WTC11 (cell line): ENCODE measurements around the gene ARHGAP26. TPM values are rescaled to one million over a fixed set of nuclear protein-coding genes. Genes with fewer than 3 reads are reported as not detected.

Experiments
- ATAC-seq: fragments of 200-7000 bp; cut with Tn5 transposase; 2 replicates; pipeline ENCODE4 v1.10.0; 2021; ENCODE audit warnings: mild to moderate bottlenecking, moderate library complexity
- CTCF ChIA-PET: fragments of 300-600 bp; sonication (Branson Sonifier 250); formaldehyde crosslinking; loops from one replicate; lab custom pipeline; 2021; ENCODE audit warnings: antibody characterized with exemption; lab: Charles Lee
- POLR2A ChIA-PET: fragments of 350-600 bp; sonication (Branson Sonifier 250); formaldehyde crosslinking; loops from one replicate; lab custom pipeline; 2021; ENCODE audit warnings: antibody characterized with exemption; lab: Charles Lee
- DNase-seq: peaks from one replicate; pipeline ENCODE4 v3.0.0; 2021; ENCODE audit warnings: low spot score
- H3K27ac Mint-ChIP-seq: 2 replicates; pipeline ENCODE4 v1.8.0; 2021; ENCODE audit warnings: mixed read lengths
- H3K27me3 Mint-ChIP-seq: 2 replicates; pipeline ENCODE4 v1.8.0; 2021; ENCODE audit warnings: low read depth, mild to moderate bottlenecking, moderate library complexity, mixed read lengths
- H3K36me3 Mint-ChIP-seq: 2 replicates; pipeline ENCODE4 v1.8.0; 2021; ENCODE audit warnings: mixed read lengths
- H3K4me1 Mint-ChIP-seq: 2 replicates; pipeline ENCODE4 v1.8.0; 2022; ENCODE audit warnings: mixed read lengths
- H3K4me3 Mint-ChIP-seq: 2 replicates; pipeline ENCODE4 v1.8.0; 2021; ENCODE audit warnings: mild to moderate bottlenecking, moderate library complexity, mixed read lengths
- H3K9me3 Mint-ChIP-seq: 2 replicates; pipeline ENCODE4 v1.8.0; 2021; ENCODE audit warnings: mixed read lengths
- AFF4 ChIP-seq: sonication (generic); formaldehyde crosslinking; IDR thresholded peaks from 2 replicates; pipeline ENCODE4 v1.8.1; 2023; ENCODE audit warnings: mild to moderate bottlenecking, missing genetic modification reagents, borderline replicate concordance
- ATF6 ChIP-seq: sonication (generic); formaldehyde crosslinking; IDR thresholded peaks from 2 replicates; pipeline ENCODE4 v1.8.1; 2023; ENCODE audit warnings: mild to moderate bottlenecking, missing genetic modification reagents
- CREB1 ChIP-seq: sonication (generic); formaldehyde crosslinking; IDR thresholded peaks from 2 replicates; pipeline ENCODE4 v1.8.0; 2023; ENCODE audit warnings: mild to moderate bottlenecking, missing genetic modification reagents
- ERG ChIP-seq: fragments of 250-450 bp; sonication (Bioruptor Pico); IDR thresholded peaks from 2 replicates; pipeline ENCODE4 v1.8.0; 2021; ENCODE audit warnings: mild to moderate bottlenecking
- ETV6 ChIP-seq: sonication (generic); formaldehyde crosslinking; IDR thresholded peaks from 2 replicates; pipeline ENCODE4 v1.8.1; 2022; ENCODE audit warnings: mild to moderate bottlenecking, missing genetic modification reagents
- FOXP4 ChIP-seq: sonication (generic); formaldehyde crosslinking; IDR thresholded peaks from 2 replicates; pipeline ENCODE4 v1.8.0; 2022; ENCODE audit warnings: mild to moderate bottlenecking, missing genetic modification reagents
- NFE2L1 ChIP-seq: sonication (generic); formaldehyde crosslinking; IDR thresholded peaks from 2 replicates; pipeline ENCODE4 v1.8.1; 2023; ENCODE audit warnings: missing genetic modification reagents
- NR2C2 ChIP-seq: sonication (generic); formaldehyde crosslinking; IDR thresholded peaks from 2 replicates; pipeline ENCODE4 v1.8.0; 2022; ENCODE audit warnings: mild to moderate bottlenecking, missing genetic modification reagents
- PREB ChIP-seq: sonication (generic); formaldehyde crosslinking; IDR thresholded peaks from 2 replicates; pipeline ENCODE4 v1.8.1; 2022; ENCODE audit warnings: mild to moderate bottlenecking, missing genetic modification reagents, moderate library complexity, borderline replicate concordance
- PRRX2 ChIP-seq: fragments of 250-450 bp; sonication (Bioruptor Pico); IDR thresholded peaks from 2 replicates; pipeline ENCODE4 v1.8.0; 2021; ENCODE audit warnings: mild to moderate bottlenecking
- RORB ChIP-seq: fragments of 250-450 bp; sonication (Bioruptor Pico); IDR thresholded peaks from 2 replicates; pipeline ENCODE4 v1.9.0; 2021; ENCODE audit warnings: mild to moderate bottlenecking
- SMAD4 ChIP-seq: sonication (generic); formaldehyde crosslinking; IDR thresholded peaks from 2 replicates; pipeline ENCODE4 v1.8.0; 2022; ENCODE audit warnings: mild to moderate bottlenecking, missing genetic modification reagents
- SOX15 ChIP-seq: fragments of 250-450 bp; sonication (Bioruptor Pico); IDR thresholded peaks from 2 replicates; pipeline ENCODE4 v1.9.0; 2021; ENCODE audit warnings: mild to moderate bottlenecking
- TEAD4 ChIP-seq: sonication (generic); formaldehyde crosslinking; IDR thresholded peaks from 2 replicates; pipeline ENCODE4 v1.8.0; 2022; ENCODE audit warnings: mild to moderate bottlenecking, missing genetic modification reagents
- ZNF138 ChIP-seq: sonication (generic); formaldehyde crosslinking; conservative IDR thresholded peaks from 2 replicates; pipeline ENCODE4 v1.8.1; 2022; ENCODE audit warnings: mild to moderate bottlenecking, moderate library complexity, missing genetic modification reagents
- ZNF317 ChIP-seq: sonication (generic); formaldehyde crosslinking; IDR thresholded peaks from 2 replicates; pipeline ENCODE4 v1.8.1; 2023; ENCODE audit warnings: low read depth, mild to moderate bottlenecking, moderate library complexity, missing genetic modification reagents, borderline replicate concordance
- ZNF671 ChIP-seq: fragments of 250-450 bp; sonication (Bioruptor Pico); IDR thresholded peaks from 2 replicates; pipeline ENCODE4 v1.8.0; 2021; ENCODE audit warnings: mild to moderate bottlenecking
- total RNA-seq: library from RNA; stranded (reverse); gene quantifications from 3 replicates; pipeline ENCODE4 v1.2.3, GENCODE V29; 2021
- TF ChIP-seq, protein P1 (sequence below): sonication (generic); formaldehyde crosslinking; IDR thresholded peaks from 2 replicates; pipeline ENCODE4 v1.8.1; 2022; ENCODE audit warnings: mild to moderate bottlenecking, moderate library complexity, missing genetic modification reagents

The ARHGAP26 gene
- total RNA-seq, 1 experiment from 2014 or later: 22.3 TPM

GRCh38 chr5:143170977-143171376, 400.8 kb downstream of the ARHGAP26 start:
- Mint-ChIP-seq H3K27ac (peak overlapping the region; percentile 51; the same call in 1 of the 2 replicates), H3K4me3 (no peak overlapping the region), H3K36me3 (no peaks in the 10 kb centered on the region), H3K27me3 (no peaks in the 10 kb centered on the region), H3K4me1 (peaks cover 49% of the 10 kb centered on the region), H3K9me3 (no peaks in the 10 kb centered on the region)
- TF ChIP-seq CREB1 (CRISPR knock-in tag) (no peak), ZNF138 (CRISPR knock-in tag) (no peak), SMAD4 (CRISPR knock-in tag) (no peak), ERG (CRISPR knock-in tag) (no peak), AFF4 (no peak), TEAD4 (no peak), NFE2L1 (no peak), ETV6 (CRISPR knock-in tag) (no peak), PREB (CRISPR knock-in tag) (no peak), SOX15 (no peak), NR2C2 (no peak), ZNF671 (CRISPR knock-in tag) (no peak), FOXP4 (no peak), RORB (CRISPR knock-in tag) (no peak), PRRX2 (CRISPR knock-in tag) (no peak), ZNF317 (CRISPR knock-in tag) (no peak)
- TF ChIP-seq, protein P1, sequence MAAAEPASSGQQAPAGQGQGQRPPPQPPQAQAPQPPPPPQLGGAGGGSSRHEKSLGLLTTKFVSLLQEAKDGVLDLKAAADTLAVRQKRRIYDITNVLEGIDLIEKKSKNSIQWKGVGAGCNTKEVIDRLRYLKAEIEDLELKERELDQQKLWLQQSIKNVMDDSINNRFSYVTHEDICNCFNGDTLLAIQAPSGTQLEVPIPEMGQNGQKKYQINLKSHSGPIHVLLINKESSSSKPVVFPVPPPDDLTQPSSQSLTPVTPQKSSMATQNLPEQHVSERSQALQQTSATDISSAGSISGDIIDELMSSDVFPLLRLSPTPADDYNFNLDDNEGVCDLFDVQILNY (CRISPR knock-in tag): no peak
- ATAC-seq (no peak), DNase-seq (no peak)
- POLR2A ChIA-PET: no interaction called here
- CTCF ChIA-PET: no interaction called here

GRCh38 chr5:143172739-143173138, 402.6 kb downstream of the ARHGAP26 start:
- ChIA-PET CTCF (no interaction called here), POLR2A (no interaction called here)
- Mint-ChIP-seq H3K27me3 (no peaks in the 10 kb centered on the region), H3K4me3 (no peak overlapping the region), H3K27ac (peak overlapping the region; percentile 46; the same call in 1 of the 2 replicates), H3K9me3 (no peaks in the 10 kb centered on the region), H3K36me3 (no peaks in the 10 kb centered on the region), H3K4me1 (peaks cover 49% of the 10 kb centered on the region)
- ATAC-seq (no peak), DNase-seq (no peak)
- no peak for TF ChIP-seq ATF6 (CRISPR knock-in tag)
